ENCODE results near the gene CIITA. TPM values are rescaled to one million over a fixed set of nuclear protein-coding genes. Genes with fewer than 3 reads are reported as not detected.

The CIITA gene
- total and polyA plus RNA-seq, 9 of the 15 experiments (the other 6 are each of a cell fraction or from before 2014, with no cell fraction given), result 0.01 to 0.20 (median 0.11) TPM; not detected in 4

DNA sequence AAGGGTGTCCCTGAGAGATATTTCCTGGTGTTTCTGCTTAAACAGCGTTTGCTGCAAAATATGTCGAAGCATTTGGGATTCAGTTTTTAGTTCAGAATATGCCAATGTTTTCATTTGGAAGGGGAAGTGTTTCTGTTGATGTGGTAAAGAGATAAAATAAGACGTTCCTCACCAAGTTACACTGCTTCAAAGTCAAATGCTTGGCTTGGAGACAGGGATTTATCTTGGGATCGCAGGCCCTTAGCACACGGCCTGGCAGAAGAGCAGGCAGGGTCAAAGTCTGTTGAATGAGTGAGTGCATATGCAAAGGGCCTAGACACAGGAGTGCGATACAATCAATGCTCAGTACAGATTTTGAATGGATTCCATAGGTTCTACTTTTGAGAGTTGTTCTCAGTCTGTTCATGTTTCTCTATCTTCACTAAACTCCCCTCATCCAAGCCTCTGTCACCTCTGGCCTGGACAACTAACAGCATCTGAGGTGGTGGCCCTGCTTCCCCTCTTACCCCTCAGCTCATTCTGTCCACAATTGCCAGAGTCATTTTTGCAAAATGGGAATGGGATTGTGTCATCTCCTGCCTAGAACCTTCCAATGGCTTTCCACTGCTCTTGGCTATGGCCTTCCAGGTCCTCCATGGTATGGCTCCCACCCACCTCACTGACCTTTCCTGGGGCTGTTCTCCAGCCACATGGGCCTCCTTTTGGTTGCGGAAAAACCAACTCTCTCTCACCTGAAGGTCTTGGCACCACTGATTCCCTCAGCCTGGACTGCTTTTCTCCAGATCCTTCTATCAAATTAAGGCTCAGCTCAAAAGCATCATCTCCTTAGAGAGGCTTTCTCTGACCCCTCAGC, 62.0 kb downstream of the CIITA start (continued):
- TF ChIP-seq, protein P1, sequence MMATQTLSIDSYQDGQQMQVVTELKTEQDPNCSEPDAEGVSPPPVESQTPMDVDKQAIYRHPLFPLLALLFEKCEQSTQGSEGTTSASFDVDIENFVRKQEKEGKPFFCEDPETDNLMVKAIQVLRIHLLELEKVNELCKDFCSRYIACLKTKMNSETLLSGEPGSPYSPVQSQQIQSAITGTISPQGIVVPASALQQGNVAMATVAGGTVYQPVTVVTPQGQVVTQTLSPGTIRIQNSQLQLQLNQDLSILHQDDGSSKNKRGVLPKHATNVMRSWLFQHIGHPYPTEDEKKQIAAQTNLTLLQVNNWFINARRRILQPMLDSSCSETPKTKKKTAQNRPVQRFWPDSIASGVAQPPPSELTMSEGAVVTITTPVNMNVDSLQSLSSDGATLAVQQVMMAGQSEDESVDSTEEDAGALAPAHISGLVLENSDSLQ (IDR thresholded peaks at IDR 0.05), result no peak
- TF ChIP-seq ESRRA (IDR thresholded peaks at IDR 0.05; ENCODE audit: borderline replicate concordance, low read depth) (peak; percentile 43; the same call in 1 of the 2 replicates), HDAC2 (IDR thresholded peaks at IDR 0.05) (0 out of 2 replicates have a peak, but pooled peaks have one; percentile 26), SOX6 (IDR thresholded peaks at IDR 0.05) (peak; percentile 51; the same call in 1 of the 2 replicates), FOXK2 (conservative IDR thresholded peaks at IDR 0.05 in 1 of 2, IDR thresholded peaks at IDR 0.05 in 1 of 2; ENCODE audit: low read depth in 2 of 2) (peak; percentile 43 to 49; a peak in 2 of 4 replicates), KDM1A (IDR thresholded peaks at IDR 0.05) (peak; percentile 64 to 69; a peak in 3 of 4 replicates), CBFA2T3 (IDR thresholded peaks at IDR 0.05) (peak; percentile 67), MAFK (IDR thresholded peaks at IDR 0.05; ENCODE audit: low read length) (no peak), GATA2 (CRISPR knock-in tag; IDR thresholded peaks at IDR 0.05) (peak; percentile 67), CREM (IDR thresholded peaks at IDR 0.05; ENCODE audit: low read depth) (0 out of 2 replicates have a peak, but pooled peaks have one; percentile 11), SMARCA4 (IDR thresholded peaks at IDR 0.05) (0 out of 2 replicates have a peak, but pooled peaks have one; percentile 24), TCF7 (IDR thresholded peaks at IDR 0.05; ENCODE audit: borderline replicate concordance) (no peak), L3MBTL2 (IDR thresholded peaks at IDR 0.05) (peak; percentile 63; the same call in 1 of the 2 replicates), FOXJ2 (tag; IDR thresholded peaks at IDR 0.05) (peak; percentile 70; the same call in 1 of the 2 replicates), NFXL1 (CRISPR knock-in tag; IDR thresholded peaks at IDR 0.05) (no peak), ZFX (CRISPR knock-in tag; IDR thresholded peaks at IDR 0.05) (peak; percentile 51), BHLHE40 (IDR thresholded peaks at IDR 0.05; ENCODE audit: low read length) (peak; percentile 73), EP300 (IDR thresholded peaks at IDR 0.05; ENCODE audit: low read length) (peak; percentile 12; the same call in 1 of the 2 replicates), ZKSCAN8 (CRISPR knock-in tag; IDR thresholded peaks at IDR 0.05) (no peak), HDAC1 (IDR thresholded peaks at IDR 0.05) (peak in 1 of 2 experiments; percentile 38; a peak in 1 of 4 replicates), ZNF584 (CRISPR knock-in tag; IDR thresholded peaks at IDR 0.05; ENCODE audit: low read depth) (0 out of 2 replicates have a peak, but pooled peaks have one; percentile 60), SMARCE1 (IDR thresholded peaks at IDR 0.05) (peak; percentile 70; the same call in 1 of the 2 replicates), NR2C1 (IDR thresholded peaks at IDR 0.05) (no peak), NR2C1 (tag; IDR thresholded peaks at IDR 0.05) (0 out of 2 replicates have a peak, but pooled peaks have one; percentile 26), SUPT5H (IDR thresholded peaks at IDR 0.05) (no peak)
- TF ChIP-seq, protein P2, sequence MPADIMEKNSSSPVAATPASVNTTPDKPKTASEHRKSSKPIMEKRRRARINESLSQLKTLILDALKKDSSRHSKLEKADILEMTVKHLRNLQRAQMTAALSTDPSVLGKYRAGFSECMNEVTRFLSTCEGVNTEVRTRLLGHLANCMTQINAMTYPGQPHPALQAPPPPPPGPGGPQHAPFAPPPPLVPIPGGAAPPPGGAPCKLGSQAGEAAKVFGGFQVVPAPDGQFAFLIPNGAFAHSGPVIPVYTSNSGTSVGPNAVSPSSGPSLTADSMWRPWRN (IDR thresholded peaks at IDR 0.05; ENCODE audit: low read depth), result peak; percentile 76; the same call in 1 of the 2 replicates
- TF ChIP-seq, protein P3, sequence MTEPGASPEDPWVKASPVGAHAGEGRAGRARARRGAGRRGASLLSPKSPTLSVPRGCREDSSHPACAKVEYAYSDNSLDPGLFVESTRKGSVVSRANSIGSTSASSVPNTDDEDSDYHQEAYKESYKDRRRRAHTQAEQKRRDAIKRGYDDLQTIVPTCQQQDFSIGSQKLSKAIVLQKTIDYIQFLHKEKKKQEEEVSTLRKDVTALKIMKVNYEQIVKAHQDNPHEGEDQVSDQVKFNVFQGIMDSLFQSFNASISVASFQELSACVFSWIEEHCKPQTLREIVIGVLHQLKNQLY (CRISPR knock-in tag; conservative IDR thresholded peaks at IDR 0.05), result no peak
- TF ChIP-seq, protein P4, sequence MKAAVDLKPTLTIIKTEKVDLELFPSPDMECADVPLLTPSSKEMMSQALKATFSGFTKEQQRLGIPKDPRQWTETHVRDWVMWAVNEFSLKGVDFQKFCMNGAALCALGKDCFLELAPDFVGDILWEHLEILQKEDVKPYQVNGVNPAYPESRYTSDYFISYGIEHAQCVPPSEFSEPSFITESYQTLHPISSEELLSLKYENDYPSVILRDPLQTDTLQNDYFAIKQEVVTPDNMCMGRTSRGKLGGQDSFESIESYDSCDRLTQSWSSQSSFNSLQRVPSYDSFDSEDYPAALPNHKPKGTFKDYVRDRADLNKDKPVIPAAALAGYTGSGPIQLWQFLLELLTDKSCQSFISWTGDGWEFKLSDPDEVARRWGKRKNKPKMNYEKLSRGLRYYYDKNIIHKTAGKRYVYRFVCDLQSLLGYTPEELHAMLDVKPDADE (conservative IDR thresholded peaks at IDR 0.05; ENCODE audit: control insufficient read depth, low read depth, low read length), result no peak
